Spleen (tissue), 11 donors: ENCODE measurements around the gene MYO18B. TPM values are rescaled to one million over a fixed set of nuclear protein-coding genes. Genes with fewer than 3 reads are reported as not detected.

Source experiments
- DNase-seq: peaks from one replicate; pipeline ENCODE4 v3.0.0-alpha.2; 2020
- H3K27ac ChIP-seq, 8 donors: fragments of 200-600 bp; sonication (generic) in 7 of 8; 1 replicate in 4 of 8; 2 replicates in 4 of 8; pipeline versions ENCODE4 v1.5.0 to v1.8.0; 2016 to 2021; ENCODE audit warnings: inconsistent platforms in 4 of 8, mild to moderate bottlenecking in 4 of 8, moderate library complexity in 1 of 8
- H3K27me3 ChIP-seq, 7 donors: fragments of 200-600 bp; sonication (generic) in 6 of 7; replicated peaks in 1 of 7; 1 replicate in 4 of 7; 2 replicates in 3 of 7; pipeline versions ENCODE4 v1.5.0 to v1.8.0; 2016 to 2021; ENCODE audit warnings: inconsistent platforms in 3 of 7, mild to moderate bottlenecking in 1 of 7
- H3K36me3 ChIP-seq, 6 donors: fragments of 200-600 bp; sonication (generic) in 5 of 6; 1 replicate in 4 of 6; 2 replicates in 2 of 6; pipeline versions ENCODE4 v1.5.0 to v1.8.0; 2016 to 2021; ENCODE audit warnings: inconsistent platforms in 2 of 6
- H3K4me1 ChIP-seq, 6 donors: fragments of 200-600 bp; sonication (generic) in 5 of 6; 1 replicate in 3 of 6; 2 replicates in 3 of 6; pipeline versions ENCODE4 v1.5.0 to v1.8.0; 2016 to 2021; ENCODE audit warnings: inconsistent platforms in 3 of 6
- H3K4me3 ChIP-seq, 8 donors: fragments of 200-600 bp; sonication (generic) in 7 of 8; 1 replicate in 4 of 8; 2 replicates in 4 of 8; pipeline versions ENCODE4 v1.5.0 to v1.8.0; 2016 to 2021; ENCODE audit warnings: inconsistent platforms in 4 of 8, mild to moderate bottlenecking in 4 of 8, moderate library complexity in 2 of 8
- H3K9me3 ChIP-seq, 8 donors: fragments of 200-600 bp; sonication (generic) in 7 of 8; 1 replicate in 4 of 8; 2 replicates in 4 of 8; pipeline versions ENCODE4 v1.5.0 to v1.8.0; 2016 to 2021; ENCODE audit warnings: inconsistent platforms in 4 of 8
- CTCF ChIP-seq, 11 experiments: fragments of 200-600 bp in 7 of 11; fragments of 450-650 bp in 4 of 11; sonication (generic) in 4 of 11; IDR thresholded peaks in 8 of 11; conservative IDR thresholded peaks in 3 of 11; 1 replicate in 7 of 11; 2 replicates in 4 of 11; pipeline versions ENCODE4 v1.4.0 to v1.8.0; 2016 to 2021; ENCODE audit warnings: antibody characterized with exemption in 11 of 11, inconsistent platforms in 4 of 11, mild to moderate bottlenecking in 1 of 11
- POLR2A ChIP-seq, 3 donors: fragments of 450-650 bp; IDR thresholded peaks; one replicate each; pipeline ENCODE4 v1.5.1; 2017; ENCODE audit warnings: antibody characterized with exemption in 3 of 3, mild to moderate bottlenecking in 1 of 3
- POLR2AphosphoS5 ChIP-seq, 3 donors: sonication (generic); formaldehyde crosslinking; IDR thresholded peaks; one replicate each; pipeline ENCODE4 v1.5.1; 2017; ENCODE audit warnings: antibody characterized with exemption in 3 of 3
- WGBS, 5 donors: extraction: QIAGEN DNeasy Blood & Tissue Kit in 3 of 5; methylation state at CpG; one replicate each; pipeline versions ENCODE4 v1.1.5 to v1.1.7; 2013 to 2018; 5-methylcytosine and 5-hydroxymethylcytosine counted together
- intact Hi-C: fragments of 100-400 bp; cut with DNase I; formaldehyde crosslinking; loops from one replicate; pipeline ENCODE4 v1.15.0; 2023; ENCODE audit warnings: low total_unique reads
- polyA plus RNA-seq, 3 donors: library from polyadenylated mRNA; stranded (reverse); fragments of 200-250 nt; gene quantifications; one replicate each; pipeline ENCODE4 v1.2.1, GENCODE V29; 2013
- total RNA-seq, 7 donors: library from RNA; depleted of rRNA in 3 of 7; stranded (reverse); fragments of >200 nt in 3 of 7; fragmentation: NEBNext Ultra II Directional in 4 of 7; extraction: Animal tissue kit (Norgen Biotek cat#: 25700) in 4 of 7; gene quantifications; one replicate each; pipeline versions ENCODE4 v1.1.0 to v1.2.1, GENCODE V29; 2016 to 2021
- donor health status: healthy with polysubstance abuse.
- donor health status: DM: no; HTN: no; CAD: no; lungs with moderate emphysema.
- donor health status: DM: no; HTN: no; CAD: no.
- donor health status: Bipolar disorder and iron deficiency.
- donor health status: healthy.
- donor health status: DM: no; HTN: no; CAD: no.
- donor health status: DM: yes; HTN: yes; CAD: no.

Gene MYO18B
- total and polyA plus RNA-seq, 10 donors = under 0.01 to 0.79 (median 0.12) TPM

- Histone ChIP-seq H3K27me3 (peaks cover 0 to 68% (median 11%) of the 10 kb centered on the region in 7 donors), H3K9me3 (no peaks in the 10 kb centered on the region), H3K4me1 (no peaks in the 10 kb centered on the region), H3K36me3 (no peaks in the 10 kb centered on the region), H3K27ac (no peak overlapping the region), H3K4me3 (no peak overlapping the region)
- WGBS, 5 donors = 53 to 56% (median 55%) methylated on average over 6 of the region's 6 CpGs
- TF ChIP-seq POLR2AphosphoS5 (IDR thresholded peaks at IDR 0.05) = no peak
- TF ChIP-seq POLR2A (IDR thresholded peaks at IDR 0.05) = no peak
- TF ChIP-seq CTCF (IDR thresholded peaks at IDR 0.05 in 8 of 11, conservative IDR thresholded peaks at IDR 0.05 in 3 of 11) = no peak
- intact Hi-C loops = no loop called here
- DNase-seq = no peak
Measured at GRCh38 chr22:26054841-26055605, 313.0 kb downstream of the MYO18B start.

- intact Hi-C loops = no loop called here
- WGBS, 5 donors = 41 to 61% (median 49%) methylated on average over 1 of the region's 1 CpG
- peaks cover 0 to 61% (median 11%) of the 10 kb centered on the region in 7 donors for H3K27me3 ChIP-seq
- no peaks in the 10 kb centered on the region for H3K9me3 ChIP-seq
- H3K36me3 ChIP-seq = no peaks in the 10 kb centered on the region
- H3K4me3 ChIP-seq = no peak overlapping the region
- H3K27ac ChIP-seq = no peak overlapping the region
- no peak for DNase-seq
- TF ChIP-seq POLR2A (IDR thresholded peaks at IDR 0.05) (no peak), CTCF (IDR thresholded peaks at IDR 0.05 in 8 of 11, conservative IDR thresholded peaks at IDR 0.05 in 3 of 11) (no peak), POLR2AphosphoS5 (IDR thresholded peaks at IDR 0.05) (no peak)
- no peaks in the 10 kb centered on the region for H3K4me1 ChIP-seq
Measured at GRCh38 chr22:26055693-26056092, 313.7 kb downstream of the MYO18B start.

- H3K27ac ChIP-seq = no peak overlapping the region
- no peak overlapping the region for H3K4me3 ChIP-seq
- no peaks in the 10 kb centered on the region for H3K4me1 ChIP-seq
- peaks cover 0 to 63% (median 11%) of the 10 kb centered on the region in 7 donors for H3K27me3 ChIP-seq
- no peak for DNase-seq
- 58 to 72% (median 63%) methylated on average over 12 of the region's 12 CpGs for WGBS, 5 donors
- H3K9me3 ChIP-seq = no peaks in the 10 kb centered on the region
- TF ChIP-seq CTCF (IDR thresholded peaks at IDR 0.05 in 8 of 11, conservative IDR thresholded peaks at IDR 0.05 in 3 of 11) (no peak), POLR2AphosphoS5 (IDR thresholded peaks at IDR 0.05) (no peak), POLR2A (IDR thresholded peaks at IDR 0.05) (no peak)
- no peaks in the 10 kb centered on the region for H3K36me3 ChIP-seq
- intact Hi-C loops = no loop called here
Measured at GRCh38 chr22:26056455-26057200, 314.6 kb downstream of the MYO18B start.

GRCh38 chr22:26057731-26058130 lies 315.7 kb downstream of the MYO18B start:
- Histone ChIP-seq H3K36me3 (no peaks in the 10 kb centered on the region), H3K4me1 (no peaks in the 10 kb centered on the region), H3K27ac (no peak overlapping the region), H3K27me3 (peaks cover 0 to 72% (median 11%) of the 10 kb centered on the region in 7 donors), H3K9me3 (no peaks in the 10 kb centered on the region), H3K4me3 (no peak overlapping the region)
- DNase-seq = no peak
- TF ChIP-seq POLR2A (IDR thresholded peaks at IDR 0.05) (no peak), POLR2AphosphoS5 (IDR thresholded peaks at IDR 0.05) (no peak)
- intact Hi-C loops = no loop called here
